ENCODE measurements around the gene SCML2. TPM values are rescaled to one million over a fixed set of nuclear protein-coding genes. Genes with fewer than 3 reads are reported as not detected.

The SCML2 gene
- 0.56 TPM for total RNA-seq (2013)
- polyA plus RNA-seq (under 1 TPM; 0.27 to 0.41 (median 0.27) TPM), polyA minus RNA-seq (0.24 and 0.55 TPM in 2 replicates), total RNA-seq (0.69 to 7.4 (median 1.8) reads per million in 11 experiments)

DNA sequence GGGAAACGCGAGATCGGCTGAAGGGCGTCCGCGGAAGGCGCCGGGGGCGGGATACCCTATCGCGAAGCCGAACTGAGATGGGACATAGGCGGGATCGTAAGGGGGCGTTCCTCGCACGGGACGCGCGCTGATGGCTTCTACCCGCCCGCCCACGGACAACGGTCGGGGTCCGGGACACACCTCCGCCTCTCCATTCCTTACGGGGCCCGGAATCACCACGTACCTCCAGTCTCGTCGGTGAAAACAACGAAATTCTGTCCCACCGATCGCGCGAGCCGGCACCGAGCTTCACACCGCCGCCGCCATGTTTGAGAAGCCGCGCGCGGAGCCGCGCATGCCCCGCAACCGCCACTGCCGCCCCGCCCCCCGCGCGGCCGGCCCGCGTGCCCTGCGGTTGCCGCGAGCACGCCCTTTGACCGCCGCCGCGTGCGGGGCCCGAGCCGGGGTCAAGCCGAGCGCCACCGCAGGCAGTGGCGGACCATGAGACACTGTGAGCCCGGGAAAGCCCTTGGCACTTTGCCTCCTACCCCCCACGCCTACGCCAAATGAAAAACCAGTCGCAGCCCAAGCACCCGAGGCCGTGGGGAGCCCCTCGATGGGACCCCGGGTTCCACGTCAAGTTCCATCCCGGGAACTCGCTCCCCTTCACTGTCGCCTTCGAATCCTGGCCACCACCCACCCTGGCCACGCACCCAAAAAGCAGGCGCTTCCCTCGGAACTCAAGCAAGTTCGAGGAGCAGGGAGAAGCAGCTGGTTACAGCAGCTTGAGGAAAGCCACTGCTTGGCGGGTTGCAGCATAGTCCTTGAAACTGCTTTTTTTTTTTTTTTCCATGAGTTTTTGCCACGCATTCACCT, at the start of gene SCML2:
SCML2 (minus strand) TSS at position 320 of the 855 bp plus-strand sequence. CDS start 20,617 bp downstream, outside the sequence.
- Histone ChIP-seq H3K9ac (ENCODE audit: insufficient read depth, low read length, poor library complexity, severe bottlenecking) (peak within 1 kb of the TSS; percentile 36), H4K20me1 (ENCODE audit: insufficient read depth, low read length) (no peaks in the 10 kb centered on the region), H3K27me3 (ENCODE audit: control insufficient read depth in 2 of 2, insufficient read depth in 2 of 2, low read length in 2 of 2) (peaks cover 0 to 4% of the 10 kb centered on the region in 2 donors), H3K4me3 (replicated peaks in 1 of 3; ENCODE audit: low read depth in 2 of 3, low read length in 3 of 3) (peak within 1 kb of the TSS; percentile 43 to 74 (median 55)), H2AFZ (ENCODE audit: insufficient read depth, low read depth, low read length, poor library complexity, severe bottlenecking) (peak within 1 kb of the TSS; percentile 79), H3K36me3 (replicated peaks in 1 of 2; ENCODE audit: control insufficient read depth in 1 of 2, insufficient read depth in 2 of 2, low read length in 2 of 2) (no peaks in the 10 kb centered on the region), H3K27ac (ENCODE audit: low read depth in 1 of 2, low read length in 2 of 2) (no peak within 1 kb of the TSS), H3K4me2 (replicated peaks; ENCODE audit: extremely low read depth, low read length, poor library complexity, severe bottlenecking) (peak within 1 kb of the TSS; percentile 82), H3K4me1 (ENCODE audit: control insufficient read depth in 1 of 2, insufficient read depth in 2 of 2, low read length in 2 of 2) (peaks cover 6 to 14% of the 10 kb centered on the region in 2 donors), H3K79me2 (ENCODE audit: insufficient read depth, low read length) (peaks cover 5% of the 10 kb centered on the region), H3K9me3 (replicated peaks in 1 of 2; ENCODE audit: control insufficient read depth in 1 of 2, insufficient read depth in 1 of 2, low read length in 2 of 2) (no peaks in the 10 kb centered on the region)
- peaks cover 0 to 9% (median 6%) of the 10 kb centered on the region in 3 donors for H3K27me3 Mint-ChIP-seq (ENCODE audit: low read depth in 3 of 3)
- intact Hi-C loops (cut with micrococcal nuclease) = no loop called here
- DNase-seq = peak in 2 of 3 donors; percentile 16 to 31
- TF ChIP-seq CTCF (IDR thresholded peaks at IDR 0.05) = no peak
- H3K36me3 Mint-ChIP-seq = peaks cover 0 to 2% of the 10 kb centered on the region in 2 donors
- WGBS (ENCODE audit: insufficient coverage) = under 1% methylated on average over 82 of the region's 92 CpGs
- H3K4me3 Mint-ChIP-seq = peak within 1 kb of the TSS; percentile 87 to 91
- H3K27ac Mint-ChIP-seq = peak within 1 kb of the TSS in 2 of 7 donors; percentile 12 to 36
- H3K4me1 Mint-ChIP-seq = peaks cover 18% of the 10 kb centered on the region
- H3K9me3 Mint-ChIP-seq = peaks cover 0 to 12% (median 3%) of the 10 kb centered on the region in 7 donors

GRCh38 chrX:18401848-18402213, 47.3 kb upstream of the SCML2 start:
- Histone ChIP-seq H3K4me3 (replicated peaks in 1 of 3; ENCODE audit: low read depth in 2 of 3, low read length in 3 of 3) (no peak overlapping the region), H4K20me1 (ENCODE audit: insufficient read depth, low read length) (no peaks in the 10 kb centered on the region), H3K4me2 (replicated peaks; ENCODE audit: extremely low read depth, low read length, poor library complexity, severe bottlenecking) (no peak overlapping the region), H3K36me3 (replicated peaks in 1 of 2; ENCODE audit: control insufficient read depth in 1 of 2, insufficient read depth in 2 of 2, low read length in 2 of 2) (no peaks in the 10 kb centered on the region), H2AFZ (ENCODE audit: insufficient read depth, low read depth, low read length, poor library complexity, severe bottlenecking) (no peak overlapping the region), H3K27me3 (ENCODE audit: control insufficient read depth in 2 of 2, insufficient read depth in 2 of 2, low read length in 2 of 2) (no peaks in the 10 kb centered on the region), H3K27ac (ENCODE audit: low read depth in 1 of 2, low read length in 2 of 2) (no peak overlapping the region), H3K9ac (ENCODE audit: insufficient read depth, low read length, poor library complexity, severe bottlenecking) (no peak overlapping the region), H3K9me3 (replicated peaks in 1 of 2; ENCODE audit: control insufficient read depth in 1 of 2, insufficient read depth in 1 of 2, low read length in 2 of 2) (no peaks in the 10 kb centered on the region), H3K79me2 (ENCODE audit: insufficient read depth, low read length) (no peaks in the 10 kb centered on the region), H3K4me1 (ENCODE audit: control insufficient read depth in 1 of 2, insufficient read depth in 2 of 2, low read length in 2 of 2) (peaks cover 0 to 4% of the 10 kb centered on the region in 2 donors)
- intact Hi-C loops (cut with micrococcal nuclease) = no loop called here
- H3K9me3 Mint-ChIP-seq = peaks cover 0 to 2% (median 0%) of the 10 kb centered on the region in 7 donors
- H3K4me1 Mint-ChIP-seq = peaks cover 11% of the 10 kb centered on the region
- 100% methylated on average over 1 of the region's 4 CpGs for WGBS (ENCODE audit: insufficient coverage)
- H3K27me3 Mint-ChIP-seq (ENCODE audit: low read depth in 3 of 3) = peaks cover 0 to 14% (median 1%) of the 10 kb centered on the region in 3 donors
- no peak for TF ChIP-seq CTCF (IDR thresholded peaks at IDR 0.05)
- no peak overlapping the region for H3K4me3 Mint-ChIP-seq
- H3K27ac Mint-ChIP-seq = no peak overlapping the region
- DNase-seq = no peak
- H3K36me3 Mint-ChIP-seq = no peaks in the 10 kb centered on the region
